DOHH2 (cell line): ENCODE measurements around the gene STAT5B.
"Not testable (repeated sequence)": the region's sequence is repeated elsewhere in the genome, so short reads cannot be mapped to it uniquely, and the experiment has no call there.

Experiments
- H3F3A ChIP-seq: fragments of 200-600 bp; sonication (generic), shearing (Covaris generic); 2 replicates; pipeline ENCODE4 v1.6.0; 2016; ENCODE audit warnings: antibody characterized with exemption, mild to moderate bottlenecking; ENCODE audit not compliant: control insufficient read depth, insufficient read depth
- H3K27ac ChIP-seq: fragments of 200-600 bp; sonication (generic); 2 replicates; pipeline ENCODE4 v1.5.1; 2014; ENCODE audit warnings: low read depth, mild to moderate bottlenecking, low read length, moderate library complexity
- H3K27me3 ChIP-seq: fragments of 200-600 bp; sonication (generic); 2 replicates; pipeline ENCODE4 v1.6.1; 2014; ENCODE audit warnings: mild to moderate bottlenecking, low read length, mixed read lengths; ENCODE audit not compliant: control insufficient read depth
- H3K36me3 ChIP-seq: fragments of 200-600 bp; sonication (generic); 2 replicates; pipeline ENCODE4 v1.6.1; 2014; ENCODE audit warnings: mild to moderate bottlenecking, low read length, moderate library complexity, mixed read lengths; ENCODE audit not compliant: control insufficient read depth
- H3K4me1 ChIP-seq: fragments of 200-600 bp; sonication (generic); 2 replicates; pipeline ENCODE4 v1.6.1; 2014; ENCODE audit warnings: mild to moderate bottlenecking, low read length, mixed read lengths; ENCODE audit not compliant: control insufficient read depth
- H3K4me2 ChIP-seq: fragments of 200-600 bp; sonication (generic); 2 replicates; pipeline ENCODE4 v1.6.0; 2014; ENCODE audit warnings: mild to moderate bottlenecking, low read length, moderate library complexity
- H3K4me3 ChIP-seq: fragments of 200-600 bp; sonication (generic); 2 replicates; pipeline ENCODE4 v1.5.1; 2014; ENCODE audit warnings: mild to moderate bottlenecking, low read length, mixed read lengths
- H3K79me2 ChIP-seq: fragments of 200-600 bp; sonication (generic); 2 replicates; pipeline ENCODE4 v1.6.1; 2014; ENCODE audit warnings: mild to moderate bottlenecking, low read length, mixed read lengths; ENCODE audit not compliant: control insufficient read depth
- H3K9me2 ChIP-seq: fragments of 200-600 bp; sonication (generic); replicated peaks from 2 replicates; pipeline ENCODE4 v1.6.1; 2014; ENCODE audit warnings: mild to moderate bottlenecking, low read length, mixed read lengths; ENCODE audit not compliant: control insufficient read depth
- H3K9me3 ChIP-seq: fragments of 200-600 bp; sonication (generic); 2 replicates; pipeline ENCODE4 v1.6.1; 2014; ENCODE audit warnings: antibody characterized with exemption, low read length, mixed read lengths; ENCODE audit not compliant: control insufficient read depth, insufficient read depth
- H4K20me1 ChIP-seq: fragments of 200-600 bp; sonication (generic); 2 replicates; pipeline ENCODE4 v1.6.0; 2014; ENCODE audit warnings: low read depth, mild to moderate bottlenecking, antibody characterized with exemption, low read length, moderate library complexity; ENCODE audit not compliant: control insufficient read depth, insufficient read depth
- EZH2phosphoT487 ChIP-seq: fragments of 200-600 bp; sonication (generic); IDR thresholded peaks from 2 replicates; pipeline ENCODE4 v1.6.1; 2017; ENCODE audit warnings: borderline replicate concordance, mild to moderate bottlenecking, antibody characterized with exemption, low read length, moderate library complexity, mixed read lengths
- TF ChIP-seq, protein P1 (sequence below): fragments of 200-600 bp; sonication (generic); IDR thresholded peaks from one replicate; pipeline ENCODE4 v1.5.1; 2014; ENCODE audit warnings: antibody characterized with exemption, mild to moderate bottlenecking, low read depth, low read length; ENCODE audit not compliant: poor library complexity, severe bottlenecking

The STAT5B gene

DNA sequence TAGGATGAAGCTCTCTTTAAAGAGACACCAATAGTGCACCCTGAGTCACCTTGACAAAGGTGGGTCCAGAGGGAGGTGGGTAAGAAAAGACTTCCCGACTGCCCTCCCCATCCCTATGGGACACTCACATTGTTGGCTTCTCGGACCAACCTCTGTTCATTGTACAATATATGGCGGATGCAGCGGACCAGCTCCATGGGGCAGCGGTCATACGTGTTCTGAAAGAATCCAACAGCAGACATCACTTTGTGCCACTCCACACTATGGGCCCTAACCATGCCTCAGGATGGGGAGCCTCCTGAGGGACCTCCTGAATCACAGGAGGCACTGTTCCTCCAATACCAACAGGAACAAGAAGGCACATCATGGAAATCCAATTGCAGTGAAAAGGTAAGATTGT, 51.5 kb downstream of the STAT5B start:
- no peaks in the 10 kb centered on the region for H3K9me2 ChIP-seq
- H3K27ac ChIP-seq, result no peak overlapping the region
- no peaks in the 10 kb centered on the region for H3K27me3 ChIP-seq
- H3K9me3 ChIP-seq, result no peaks in the 10 kb centered on the region
- TF ChIP-seq, protein P1, sequence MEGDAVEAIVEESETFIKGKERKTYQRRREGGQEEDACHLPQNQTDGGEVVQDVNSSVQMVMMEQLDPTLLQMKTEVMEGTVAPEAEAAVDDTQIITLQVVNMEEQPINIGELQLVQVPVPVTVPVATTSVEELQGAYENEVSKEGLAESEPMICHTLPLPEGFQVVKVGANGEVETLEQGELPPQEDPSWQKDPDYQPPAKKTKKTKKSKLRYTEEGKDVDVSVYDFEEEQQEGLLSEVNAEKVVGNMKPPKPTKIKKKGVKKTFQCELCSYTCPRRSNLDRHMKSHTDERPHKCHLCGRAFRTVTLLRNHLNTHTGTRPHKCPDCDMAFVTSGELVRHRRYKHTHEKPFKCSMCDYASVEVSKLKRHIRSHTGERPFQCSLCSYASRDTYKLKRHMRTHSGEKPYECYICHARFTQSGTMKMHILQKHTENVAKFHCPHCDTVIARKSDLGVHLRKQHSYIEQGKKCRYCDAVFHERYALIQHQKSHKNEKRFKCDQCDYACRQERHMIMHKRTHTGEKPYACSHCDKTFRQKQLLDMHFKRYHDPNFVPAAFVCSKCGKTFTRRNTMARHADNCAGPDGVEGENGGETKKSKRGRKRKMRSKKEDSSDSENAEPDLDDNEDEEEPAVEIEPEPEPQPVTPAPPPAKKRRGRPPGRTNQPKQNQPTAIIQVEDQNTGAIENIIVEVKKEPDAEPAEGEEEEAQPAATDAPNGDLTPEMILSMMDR, result no peak
- TF ChIP-seq EZH2phosphoT487, result no peak
- peaks cover 6% of the 10 kb centered on the region for H3K4me1 ChIP-seq
- no peak overlapping the region for H3K4me2 ChIP-seq
- no peaks in the 10 kb centered on the region for H3F3A ChIP-seq
- no peak overlapping the region for H3K4me3 ChIP-seq
- peaks cover 30% of the 10 kb centered on the region for H3K36me3 ChIP-seq
- H3K79me2 ChIP-seq, result no peaks in the 10 kb centered on the region
- no peaks in the 10 kb centered on the region for H4K20me1 ChIP-seq

DNA sequence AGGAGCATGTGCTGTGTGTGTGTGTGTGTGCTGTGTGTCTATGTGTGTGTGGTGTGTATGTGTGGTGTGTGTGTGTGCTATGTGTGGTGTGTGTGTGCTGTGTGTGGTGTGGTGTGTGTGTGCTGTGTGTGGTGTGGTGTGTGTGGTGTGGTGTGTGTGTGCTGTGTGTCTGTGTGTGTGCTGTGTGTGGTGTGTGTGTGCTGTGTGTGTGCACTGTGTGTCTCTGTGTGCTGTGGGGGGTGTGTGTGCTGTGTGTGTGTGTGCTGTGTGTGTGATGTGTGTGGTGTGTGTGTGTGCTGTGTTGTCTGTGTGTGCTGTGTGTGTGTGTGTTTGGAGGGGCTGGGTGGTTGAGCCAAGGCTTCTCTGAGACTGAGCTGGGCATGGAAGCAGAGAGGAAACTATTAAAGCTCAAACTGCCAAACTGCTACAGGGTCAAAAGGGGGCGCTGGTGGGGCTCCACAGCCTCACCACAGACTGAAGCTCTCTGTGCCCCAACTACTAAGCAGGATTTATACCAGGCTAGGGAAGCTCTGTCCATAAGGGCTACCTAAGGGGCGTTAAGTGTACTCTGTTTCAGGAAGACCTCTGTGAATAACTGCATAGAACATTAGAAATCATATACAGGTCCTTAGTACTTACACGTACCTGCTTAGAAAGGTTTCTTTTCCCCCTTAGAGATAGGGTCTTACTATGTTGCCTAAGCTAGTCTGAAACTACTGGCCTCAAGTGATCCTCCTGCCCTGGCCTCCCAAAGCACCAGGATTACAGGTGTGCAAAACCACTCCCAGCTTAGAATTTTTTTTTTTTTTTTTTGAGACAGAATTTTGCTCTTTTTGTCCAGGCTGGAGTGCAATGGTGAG, 54.1 kb downstream of the STAT5B start:
- Histone ChIP-seq H4K20me1 (no peaks in the 10 kb centered on the region), H3K9me3 (no peaks in the 10 kb centered on the region), H3K27ac (no peak overlapping the region), H3K36me3 (peaks cover 35% of the 10 kb centered on the region), H3F3A (no peaks in the 10 kb centered on the region), H3K9me2 (no peaks in the 10 kb centered on the region), H3K4me2 (no peak overlapping the region), H3K79me2 (no peaks in the 10 kb centered on the region), H3K4me3 (no peak overlapping the region), H3K27me3 (no peaks in the 10 kb centered on the region), H3K4me1 (peaks cover 6% of the 10 kb centered on the region)
- no peak for TF ChIP-seq EZH2phosphoT487
- TF ChIP-seq, protein P1, result peak; percentile 86

DNA sequence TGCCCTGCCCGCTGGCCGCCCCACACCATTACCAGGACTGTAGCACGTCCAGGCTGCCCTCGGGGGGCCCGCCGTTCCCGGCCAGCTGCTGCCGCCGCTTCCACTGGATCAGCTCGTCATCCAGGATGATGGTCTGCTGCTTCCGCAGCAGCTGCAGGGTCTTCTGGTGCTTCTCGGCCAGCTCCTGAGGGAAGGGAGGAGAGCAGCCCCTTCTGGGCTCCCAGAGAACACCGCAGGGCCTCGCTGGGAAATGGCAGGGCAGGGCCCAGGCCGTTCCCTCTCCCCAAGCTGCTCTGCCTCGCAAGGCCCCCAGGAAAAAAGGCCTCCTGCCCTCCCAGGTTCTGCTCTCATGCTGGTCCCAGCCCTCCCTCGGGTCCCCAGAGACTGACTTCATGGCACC, 56.9 kb downstream of the STAT5B start:
- not testable (repeated sequence) for H3K4me1 ChIP-seq, H3K4me2 ChIP-seq, H3K79me2 ChIP-seq, H3K9me3 ChIP-seq, H3K27me3 ChIP-seq, H3F3A ChIP-seq, H3K27ac ChIP-seq, H3K9me2 ChIP-seq, H4K20me1 ChIP-seq, H3K4me3 ChIP-seq
- H3K36me3 ChIP-seq, result peaks cover 50% of the 10 kb centered on the region

DNA sequence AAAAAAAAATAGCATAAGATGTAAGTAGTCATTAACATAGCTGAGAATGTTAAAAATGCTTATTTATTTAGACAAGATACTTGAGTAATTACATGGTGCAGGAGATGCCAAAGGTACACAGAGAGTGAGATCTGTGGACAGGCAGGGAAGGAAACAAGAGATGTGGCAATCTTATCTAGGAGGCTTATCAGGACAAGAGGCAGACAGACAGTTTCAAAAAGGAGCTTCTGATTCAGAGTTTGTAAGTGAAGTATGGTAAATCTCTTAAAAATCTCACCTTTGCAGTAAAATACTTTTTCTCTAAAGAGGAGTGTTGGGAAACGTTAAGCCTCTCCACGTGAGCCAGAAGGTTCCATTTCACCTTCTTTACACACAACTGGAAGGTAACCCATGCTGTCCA, 62.0 kb downstream of the STAT5B start:
- Histone ChIP-seq H3K9me2 (no peaks in the 10 kb centered on the region), H3K4me1 (no peaks in the 10 kb centered on the region), H3K27me3 (no peaks in the 10 kb centered on the region), H3F3A (peaks cover 3% of the 10 kb centered on the region; the same call in 1 of the 2 replicates), H3K27ac (no peak overlapping the region), H4K20me1 (no peaks in the 10 kb centered on the region), H3K36me3 (peaks cover 61% of the 10 kb centered on the region), H3K4me2 (no peak overlapping the region), H3K9me3 (no peaks in the 10 kb centered on the region), H3K79me2 (no peaks in the 10 kb centered on the region), H3K4me3 (no peak overlapping the region)
- TF ChIP-seq, protein P1, result no peak
- no peak for TF ChIP-seq EZH2phosphoT487
